ENCODE measurements around the gene PLEKHO2.

The PLEKHO2 gene

DNA sequence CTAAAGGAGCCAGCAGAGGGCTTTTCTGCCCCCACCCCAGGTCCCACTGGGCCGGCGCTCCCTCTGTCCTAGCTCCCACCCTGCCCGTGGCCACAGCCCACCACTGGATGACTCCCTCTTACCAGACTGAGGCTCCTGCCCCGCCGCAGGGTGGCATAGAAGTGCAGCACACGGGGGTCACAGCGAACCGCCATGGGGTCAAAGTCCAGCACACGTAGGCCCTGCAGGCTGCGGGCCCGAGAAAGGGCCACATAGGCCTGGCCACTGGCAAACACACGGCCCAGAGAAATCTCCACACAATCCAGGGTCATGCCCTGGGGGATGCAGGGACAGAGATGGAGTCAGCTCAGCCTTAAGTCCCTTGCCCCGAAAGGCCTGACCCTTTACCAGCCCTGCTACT is 25.3 kb upstream of the PLEKHO2 start:
- TF ChIP-seq, protein P1, sequence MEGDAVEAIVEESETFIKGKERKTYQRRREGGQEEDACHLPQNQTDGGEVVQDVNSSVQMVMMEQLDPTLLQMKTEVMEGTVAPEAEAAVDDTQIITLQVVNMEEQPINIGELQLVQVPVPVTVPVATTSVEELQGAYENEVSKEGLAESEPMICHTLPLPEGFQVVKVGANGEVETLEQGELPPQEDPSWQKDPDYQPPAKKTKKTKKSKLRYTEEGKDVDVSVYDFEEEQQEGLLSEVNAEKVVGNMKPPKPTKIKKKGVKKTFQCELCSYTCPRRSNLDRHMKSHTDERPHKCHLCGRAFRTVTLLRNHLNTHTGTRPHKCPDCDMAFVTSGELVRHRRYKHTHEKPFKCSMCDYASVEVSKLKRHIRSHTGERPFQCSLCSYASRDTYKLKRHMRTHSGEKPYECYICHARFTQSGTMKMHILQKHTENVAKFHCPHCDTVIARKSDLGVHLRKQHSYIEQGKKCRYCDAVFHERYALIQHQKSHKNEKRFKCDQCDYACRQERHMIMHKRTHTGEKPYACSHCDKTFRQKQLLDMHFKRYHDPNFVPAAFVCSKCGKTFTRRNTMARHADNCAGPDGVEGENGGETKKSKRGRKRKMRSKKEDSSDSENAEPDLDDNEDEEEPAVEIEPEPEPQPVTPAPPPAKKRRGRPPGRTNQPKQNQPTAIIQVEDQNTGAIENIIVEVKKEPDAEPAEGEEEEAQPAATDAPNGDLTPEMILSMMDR (IDR thresholded peaks at IDR 0.05; ENCODE audit: low read depth, low read length): no peak
- no peak for DNase-seq (ENCODE audit: extremely low read depth, low read depth)

DNA sequence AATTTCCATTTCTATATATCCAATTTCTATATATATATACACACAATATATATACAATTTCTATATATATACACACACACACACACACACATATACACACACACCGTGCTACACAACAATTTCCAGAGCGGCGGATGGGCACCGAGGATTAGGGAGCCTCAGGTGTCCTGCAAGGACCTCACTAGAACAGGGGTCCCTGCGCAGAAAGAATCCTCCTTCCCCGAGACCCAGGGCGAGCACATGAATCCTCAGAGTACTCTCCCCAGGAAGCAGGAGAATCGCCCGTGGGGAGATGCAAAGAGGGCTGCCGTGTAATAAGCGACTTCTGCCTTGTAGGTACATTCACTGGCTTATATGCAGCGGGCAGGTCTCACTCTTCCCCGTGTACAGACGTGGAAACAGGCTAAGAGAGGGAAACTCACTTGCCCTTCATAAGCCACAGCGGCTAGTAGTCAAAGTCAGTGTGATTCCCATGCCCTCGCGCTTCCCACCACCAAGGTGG is 16.7 kb upstream of the PLEKHO2 start:
- TF ChIP-seq, protein P1 (IDR thresholded peaks at IDR 0.05; ENCODE audit: low read depth, low read length): no peak
- no peak for DNase-seq (ENCODE audit: extremely low read depth, low read depth)

DNA sequence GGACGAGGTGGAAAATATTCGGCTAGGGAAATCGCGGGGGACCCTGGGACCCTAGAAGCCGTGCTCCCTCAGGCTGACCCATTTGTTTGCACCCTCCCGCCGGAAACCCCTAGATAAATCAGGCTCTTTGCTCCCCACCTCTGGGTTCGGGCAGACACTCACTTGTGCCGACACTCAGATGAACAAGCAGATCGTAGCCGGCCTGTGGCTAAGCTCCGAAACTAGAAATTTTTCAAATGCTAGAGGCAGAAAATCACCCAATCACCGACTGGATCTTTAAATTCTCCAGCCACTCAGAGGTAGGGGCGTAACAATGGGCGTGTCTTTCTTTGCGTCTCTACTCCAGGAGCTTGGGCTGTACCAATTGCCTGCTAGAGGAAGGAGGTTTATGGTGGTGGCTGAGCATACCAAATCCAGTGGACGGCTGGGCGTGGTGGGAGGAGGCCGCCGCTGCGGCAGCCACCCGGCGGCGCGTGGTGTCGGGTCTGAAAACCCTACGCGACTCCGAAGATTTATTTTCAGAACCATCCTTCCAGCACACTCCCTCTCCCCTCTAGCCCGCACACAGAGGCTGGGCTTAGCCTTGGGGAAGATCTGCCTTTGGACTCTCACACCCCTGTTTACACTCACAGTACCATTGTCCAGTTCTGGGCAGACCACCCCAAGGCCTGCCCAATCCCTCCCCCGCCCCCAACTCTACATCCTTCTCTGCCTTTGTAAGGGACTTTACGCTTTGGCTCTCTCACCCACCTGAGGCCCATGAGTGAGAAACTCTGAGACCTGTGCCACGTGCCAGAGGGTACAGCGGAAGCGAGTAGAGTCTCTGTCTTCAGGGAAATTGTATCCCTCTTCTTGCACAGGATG is 16.1 kb upstream of the PLEKHO2 start, which contains the start of gene PIF1:
Gene PIF1 (minus strand): TSS at position 217 of the 864 bp plus-strand sequence. CDS start 1,312 bp downstream, outside the sequence.
- DNase-seq (ENCODE audit: extremely low read depth, low read depth): peak; percentile 93
- TF ChIP-seq, protein P1 (IDR thresholded peaks at IDR 0.05; ENCODE audit: low read depth, low read length): no peak; the same call in none of the 2 replicates

DNA sequence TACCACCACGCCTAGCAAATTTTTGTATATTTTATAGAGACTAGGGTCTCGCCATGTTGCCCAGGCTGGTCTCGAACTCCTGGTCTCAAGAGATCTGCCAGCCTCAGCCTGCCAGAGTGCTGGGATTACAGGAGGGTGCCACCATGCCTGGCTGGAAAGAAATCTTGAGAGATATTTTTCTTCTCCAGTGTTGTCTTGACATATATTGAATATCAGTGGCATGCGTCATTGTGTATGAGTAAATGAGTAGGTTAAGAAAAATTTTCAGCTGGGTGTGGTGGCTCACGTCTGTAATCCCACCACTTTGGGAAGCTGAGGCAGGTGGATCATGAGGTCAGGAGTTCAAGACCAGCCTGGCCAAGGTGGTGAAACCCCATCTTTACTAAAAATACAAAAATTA is 12.7 kb upstream of the PLEKHO2 start:
- TF ChIP-seq, protein P1 (IDR thresholded peaks at IDR 0.05; ENCODE audit: low read depth, low read length): no peak
- DNase-seq (ENCODE audit: extremely low read depth, low read depth): no peak

DNA sequence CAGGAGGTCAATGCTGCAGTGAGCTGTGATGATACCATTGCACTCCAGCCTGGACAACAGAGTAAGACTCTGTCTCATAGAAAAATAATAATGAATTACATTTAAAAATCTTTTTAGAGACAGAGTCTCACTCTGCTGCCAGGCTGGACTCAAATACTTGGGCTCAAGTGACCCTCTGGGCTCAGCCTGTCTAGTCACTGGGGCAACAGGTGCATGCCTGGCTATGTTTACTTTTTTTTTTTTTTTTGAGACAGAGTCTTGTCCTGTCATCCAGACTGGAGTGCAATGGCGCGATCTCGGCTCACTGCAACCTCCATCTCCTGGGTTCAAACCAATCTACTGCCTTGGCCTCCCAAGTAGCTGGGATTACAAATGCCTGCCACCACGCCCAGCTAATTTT is 8.0 kb upstream of the PLEKHO2 start:
- TF ChIP-seq, protein P1 (IDR thresholded peaks at IDR 0.05; ENCODE audit: low read depth, low read length): no peak
- DNase-seq (ENCODE audit: extremely low read depth, low read depth): no peak

DNA sequence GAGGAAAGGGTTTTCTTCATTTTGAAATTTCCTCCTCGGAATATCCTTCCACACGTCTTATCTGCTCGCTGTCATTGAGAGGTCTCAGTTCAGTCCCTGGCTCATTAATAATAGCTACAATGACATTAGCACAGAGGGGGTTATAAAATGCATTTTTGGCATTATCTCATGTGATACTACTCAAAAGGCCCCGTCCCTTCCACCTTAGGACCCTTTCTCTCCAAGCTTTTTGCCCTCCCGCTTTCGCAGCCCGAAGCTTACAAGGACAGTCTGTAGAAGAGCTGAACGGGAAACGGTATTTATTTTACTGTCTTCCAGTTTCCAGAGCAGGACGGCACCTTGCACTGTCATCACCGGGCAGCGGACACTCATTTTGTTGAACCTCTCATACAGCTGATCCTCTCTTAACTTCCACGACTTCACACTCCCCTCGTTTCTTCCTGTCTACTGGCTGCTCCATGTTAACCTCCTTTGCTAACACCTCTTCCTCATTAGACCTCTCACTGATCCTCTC is 5.6 kb upstream of the PLEKHO2 start:
- TF ChIP-seq, protein P1 (IDR thresholded peaks at IDR 0.05; ENCODE audit: low read depth, low read length): no peak
- no peak for DNase-seq (ENCODE audit: extremely low read depth, low read depth)

DNA sequence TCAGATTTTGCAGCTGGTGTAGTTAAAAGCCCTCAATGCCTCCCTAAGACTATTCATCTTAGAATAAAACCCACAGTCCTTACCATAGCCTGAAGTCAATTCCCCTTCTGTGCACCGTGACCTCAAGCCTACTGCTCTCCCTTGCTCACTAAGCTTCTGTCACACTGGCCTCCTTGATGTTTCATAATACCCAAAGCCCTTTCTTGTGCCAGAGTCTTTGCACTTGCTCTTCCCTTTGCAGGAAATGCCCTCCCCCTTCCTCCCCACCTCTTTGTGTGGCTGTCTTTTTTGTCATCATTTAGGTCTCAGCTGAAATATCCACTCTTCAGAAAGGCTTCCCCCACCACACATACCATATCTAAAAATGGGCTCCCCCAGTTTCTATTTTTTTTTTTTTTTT is 4.2 kb upstream of the PLEKHO2 start:
- no peak for DNase-seq (ENCODE audit: extremely low read depth, low read depth)
- TF ChIP-seq, protein P1 (IDR thresholded peaks at IDR 0.05; ENCODE audit: low read depth, low read length): no peak

All from AG09319 (cell line).